SU-DHL-6 (cell line): ENCODE measurements around the gene PTPRQ.

ENCODE experiments used
- H2AFZ ChIP-seq: fragments of 200-600 bp; sonication (generic); 2 replicates; pipeline ENCODE4 v1.6.1; 2014; ENCODE audit warnings: low read depth, mild to moderate bottlenecking, moderate library complexity, mixed read lengths, antibody characterized with exemption, low read length; ENCODE audit not compliant: severe bottlenecking
- H3F3A ChIP-seq: fragments of 200-600 bp; shearing (Covaris generic); 2 replicates; pipeline ENCODE4 v1.6.0; 2016; ENCODE audit warnings: antibody characterized with exemption, mild to moderate bottlenecking; ENCODE audit not compliant: insufficient read depth
- H3K27ac ChIP-seq: fragments of 200-600 bp; sonication (generic); 2 replicates; pipeline ENCODE4 v1.5.1; 2016; ENCODE audit warnings: low read depth, mild to moderate bottlenecking, low read length, moderate library complexity, mixed read lengths
- H3K27me3 ChIP-seq: fragments of 200-600 bp; sonication (generic), shearing (Covaris generic); 2 replicates; pipeline ENCODE4 v1.6.0; 2014; ENCODE audit warnings: mild to moderate bottlenecking, low read length
- H3K36me3 ChIP-seq: fragments of 200-600 bp; sonication (generic); 2 replicates; pipeline ENCODE4 v1.6.1; 2014; ENCODE audit warnings: mild to moderate bottlenecking, low read length, mixed read lengths
- H3K4me2 ChIP-seq: fragments of 300-600, 200-600 bp; shearing (Covaris generic), sonication (generic); 2 replicates; pipeline ENCODE4 v1.6.0; 2014; ENCODE audit warnings: low read length, low read depth, mild to moderate bottlenecking; ENCODE audit not compliant: poor library complexity, severe bottlenecking
- H3K4me3 ChIP-seq: fragments of 200-600 bp; sonication (generic); 2 replicates; pipeline ENCODE4 v1.5.1; 2014; ENCODE audit warnings: antibody characterized with exemption, low read length, mild to moderate bottlenecking, mixed read lengths; ENCODE audit not compliant: insufficient read depth, poor library complexity, severe bottlenecking
- H3K79me2 ChIP-seq: fragments of 200-600 bp; sonication (generic); 2 replicates; pipeline ENCODE4 v1.6.1; 2014; ENCODE audit warnings: mild to moderate bottlenecking, low read length, moderate library complexity; ENCODE audit not compliant: insufficient read depth
- H3K9ac ChIP-seq: fragments of 200-600 bp; sonication (generic); 2 replicates; pipeline ENCODE4 v1.7.0; 2014; ENCODE audit warnings: mild to moderate bottlenecking, low read length
- H3K9me2 ChIP-seq: fragments of 200-600 bp; sonication (generic); replicated peaks from 2 replicates; pipeline ENCODE4 v1.6.1; 2014; ENCODE audit warnings: low read length; ENCODE audit not compliant: insufficient read depth
- H3K9me3 ChIP-seq: fragments of 200-600 bp; sonication (generic); 2 replicates; pipeline ENCODE4 v1.6.1; 2014; ENCODE audit warnings: low read length, mixed read lengths; ENCODE audit not compliant: insufficient read depth
- H4K20me1 ChIP-seq: fragments of 200-600 bp; sonication (generic); 2 replicates; pipeline ENCODE4 v1.6.1; 2014; ENCODE audit warnings: low read depth, mild to moderate bottlenecking, antibody characterized with exemption, low read length, moderate library complexity, mixed read lengths
- EZH2phosphoT487 ChIP-seq: fragments of 200-600 bp; sonication (generic), shearing (Covaris generic); conservative IDR thresholded peaks from 2 replicates; pipeline ENCODE4 v1.6.1; 2018; ENCODE audit warnings: mild to moderate bottlenecking, antibody characterized with exemption, low read length, moderate library complexity, mixed read lengths
- TF ChIP-seq, protein P1 (sequence below): fragments of 200-600 bp; sonication (generic); IDR thresholded peaks from one replicate; pipeline ENCODE4 v1.5.1; 2017; ENCODE audit warnings: antibody characterized with exemption, mild to moderate bottlenecking, low read length, moderate library complexity; ENCODE audit not compliant: insufficient read depth, poor library complexity, severe bottlenecking

The PTPRQ gene

DNA sequence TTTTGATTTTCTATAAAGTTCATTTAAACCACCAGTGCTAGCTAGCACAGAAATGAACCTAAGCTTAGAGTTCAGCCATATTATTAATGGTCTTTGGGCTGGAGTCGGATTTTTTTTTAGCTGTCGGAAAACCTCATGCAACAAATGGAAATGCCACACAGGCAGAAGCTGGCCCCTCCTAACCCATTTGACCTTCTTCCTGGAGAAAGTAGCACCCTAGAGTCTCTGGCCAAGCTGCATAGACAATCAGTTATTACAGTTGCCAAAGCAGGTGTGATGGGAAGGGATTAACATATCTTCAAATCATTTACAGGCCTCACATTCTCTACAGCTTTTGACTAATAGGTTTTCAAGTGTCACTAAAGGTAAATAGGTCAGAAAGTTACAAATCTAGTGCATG, 49.4 kb downstream of the PTPRQ start:
- no peaks in the 10 kb centered on the region for H3K36me3 ChIP-seq
- no peak overlapping the region for H3K9ac ChIP-seq
- TF ChIP-seq, protein P1, sequence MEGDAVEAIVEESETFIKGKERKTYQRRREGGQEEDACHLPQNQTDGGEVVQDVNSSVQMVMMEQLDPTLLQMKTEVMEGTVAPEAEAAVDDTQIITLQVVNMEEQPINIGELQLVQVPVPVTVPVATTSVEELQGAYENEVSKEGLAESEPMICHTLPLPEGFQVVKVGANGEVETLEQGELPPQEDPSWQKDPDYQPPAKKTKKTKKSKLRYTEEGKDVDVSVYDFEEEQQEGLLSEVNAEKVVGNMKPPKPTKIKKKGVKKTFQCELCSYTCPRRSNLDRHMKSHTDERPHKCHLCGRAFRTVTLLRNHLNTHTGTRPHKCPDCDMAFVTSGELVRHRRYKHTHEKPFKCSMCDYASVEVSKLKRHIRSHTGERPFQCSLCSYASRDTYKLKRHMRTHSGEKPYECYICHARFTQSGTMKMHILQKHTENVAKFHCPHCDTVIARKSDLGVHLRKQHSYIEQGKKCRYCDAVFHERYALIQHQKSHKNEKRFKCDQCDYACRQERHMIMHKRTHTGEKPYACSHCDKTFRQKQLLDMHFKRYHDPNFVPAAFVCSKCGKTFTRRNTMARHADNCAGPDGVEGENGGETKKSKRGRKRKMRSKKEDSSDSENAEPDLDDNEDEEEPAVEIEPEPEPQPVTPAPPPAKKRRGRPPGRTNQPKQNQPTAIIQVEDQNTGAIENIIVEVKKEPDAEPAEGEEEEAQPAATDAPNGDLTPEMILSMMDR = no peak
- TF ChIP-seq EZH2phosphoT487 = no peak
- no peaks in the 10 kb centered on the region for H3K9me2 ChIP-seq
- no peak overlapping the region for H3K4me3 ChIP-seq
- H3K9me3 ChIP-seq = no peaks in the 10 kb centered on the region
- no peaks in the 10 kb centered on the region for H3K79me2 ChIP-seq
- no peak overlapping the region for H3K27ac ChIP-seq
- no peaks in the 10 kb centered on the region for H3F3A ChIP-seq
- H2AFZ ChIP-seq = no peak overlapping the region
- no peaks in the 10 kb centered on the region for H4K20me1 ChIP-seq
- no peak overlapping the region for H3K4me2 ChIP-seq
- no peaks in the 10 kb centered on the region for H3K27me3 ChIP-seq

DNA sequence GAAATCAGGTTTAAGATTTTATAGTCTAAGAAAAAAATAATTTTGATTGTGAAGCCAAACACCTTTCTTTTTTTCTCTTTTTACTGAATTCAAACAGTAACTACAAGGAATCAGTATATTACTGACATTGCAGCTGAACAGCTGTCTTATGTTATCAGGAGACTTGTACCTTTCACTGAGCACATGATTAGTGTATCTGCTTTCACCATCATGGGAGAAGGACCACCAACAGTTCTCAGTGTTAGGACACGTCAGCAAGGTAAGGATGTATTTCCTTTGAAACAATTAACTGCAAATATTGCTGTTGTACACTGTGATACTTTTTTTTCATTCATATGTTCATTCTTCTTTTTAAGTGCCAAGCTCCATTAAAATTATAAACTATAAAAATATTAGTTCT, 50.8 kb downstream of the PTPRQ start:
- Histone ChIP-seq H3K27me3 (no peaks in the 10 kb centered on the region), H3K9me2 (no peaks in the 10 kb centered on the region), H3K4me2 (no peak overlapping the region), H3K27ac (no peak overlapping the region), H3F3A (no peaks in the 10 kb centered on the region), H3K4me3 (no peak overlapping the region), H2AFZ (no peak overlapping the region), H4K20me1 (no peaks in the 10 kb centered on the region), H3K9me3 (no peaks in the 10 kb centered on the region), H3K36me3 (no peaks in the 10 kb centered on the region), H3K79me2 (no peaks in the 10 kb centered on the region), H3K9ac (no peak overlapping the region)
- TF ChIP-seq, protein P1 = no peak
- no peak for TF ChIP-seq EZH2phosphoT487

DNA sequence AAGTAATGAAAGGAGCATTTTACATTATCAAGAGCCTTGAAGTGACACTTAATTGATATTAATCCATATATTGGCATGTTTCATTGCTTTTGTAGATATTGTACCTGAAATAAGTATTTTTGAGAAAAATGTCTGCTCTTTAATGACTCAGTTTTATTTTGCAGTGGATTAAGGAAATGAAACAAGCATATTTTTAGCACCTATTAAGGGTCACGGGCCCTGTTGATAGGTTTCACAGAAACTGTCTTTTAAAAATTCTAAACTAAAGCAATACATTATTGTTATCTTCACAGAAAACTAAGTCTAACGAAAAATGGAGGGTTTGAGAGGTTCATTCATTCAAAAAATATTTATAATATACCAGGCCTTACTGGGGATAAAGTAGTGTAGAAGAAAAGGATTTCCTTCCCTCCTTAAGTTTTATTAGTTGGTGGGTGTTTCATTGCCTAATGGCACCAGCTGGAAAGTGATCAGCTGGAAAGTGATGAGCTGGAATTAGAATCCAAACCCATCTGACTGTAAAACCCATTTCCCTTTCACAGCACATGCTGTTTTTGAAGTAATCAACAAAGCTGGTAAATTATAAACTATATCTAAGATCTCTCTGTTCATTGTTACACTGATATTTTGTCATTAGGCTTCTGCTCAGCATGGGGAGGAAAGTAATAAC, 54.2 kb downstream of the PTPRQ start:
- Histone ChIP-seq H3K79me2 (no peaks in the 10 kb centered on the region), H2AFZ (no peak overlapping the region), H3K9me3 (no peaks in the 10 kb centered on the region), H3K9ac (no peak overlapping the region), H3K4me2 (no peak overlapping the region), H3K27me3 (no peaks in the 10 kb centered on the region), H3K27ac (no peak overlapping the region), H3F3A (no peaks in the 10 kb centered on the region), H3K9me2 (no peaks in the 10 kb centered on the region), H3K4me3 (no peak overlapping the region), H4K20me1 (no peaks in the 10 kb centered on the region), H3K36me3 (no peaks in the 10 kb centered on the region)
- TF ChIP-seq EZH2phosphoT487 = no peak
- TF ChIP-seq, protein P1 = no peak
